Endothelial cell of umbilical vein (primary cell): ENCODE measurements around the gene THUMPD2.

Source experiments
- CTCF ChIP-seq, 2 donors: IDR thresholded peaks; 1 replicate in 1 of 2; 2 replicates in 1 of 2; pipeline ENCODE4 v1.5.1; 2011; ENCODE audit warnings: low read length in 2 of 2, mild to moderate bottlenecking in 2 of 2, moderate library complexity in 2 of 2, control low read depth in 1 of 2, inconsistent platforms in 1 of 2, low read depth in 1 of 2; ENCODE audit not compliant: insufficient read depth in 1 of 2; ENCODE audit errors: extremely low read depth in 1 of 2
- EZH2 ChIP-seq: IDR thresholded peaks from 2 replicates; pipeline ENCODE4 v1.6.1; 2012; ENCODE audit warnings: borderline replicate concordance, low read depth, mild to moderate bottlenecking, moderate library complexity, low read length, inconsistent platforms; ENCODE audit not compliant: severe bottlenecking
- FOS ChIP-seq: IDR thresholded peaks from 2 replicates; pipeline ENCODE4 v1.6.1; 2011; ENCODE audit warnings: mild to moderate bottlenecking, low read length, moderate library complexity, borderline replicate concordance; ENCODE audit not compliant: insufficient read depth
- MYC ChIP-seq: IDR thresholded peaks from one replicate; pipeline ENCODE4 v1.6.1; 2011; ENCODE audit warnings: mild to moderate bottlenecking, low read depth, low read length
- POLR2A ChIP-seq: IDR thresholded peaks from 2 replicates; pipeline ENCODE4 v1.6.1; 2012; ENCODE audit warnings: low read depth, mild to moderate bottlenecking, control low read depth, low read length

- TF ChIP-seq POLR2A: no peak
- no peak for TF ChIP-seq EZH2
- peak; percentile 40 to 56 for TF ChIP-seq CTCF (IDR thresholded peaks at IDR 0.05; ENCODE audit: extremely low read depth in 1 of 2, insufficient read depth in 1 of 2, low read depth in 1 of 2, low read length in 2 of 2)
- TF ChIP-seq FOS: no peak
- no peak for TF ChIP-seq MYC
These were observed 48.3 kb downstream of the THUMPD2 start for GRCh38 chr2:39730685-39731302.
